Spleen (tissue), 11 donors: ENCODE measurements around the gene LRP3. TPM values are rescaled to one million over a fixed set of nuclear protein-coding genes. Genes with fewer than 3 reads are reported as not detected.

ENCODE experiments used
- DNase-seq: peaks from one replicate; pipeline ENCODE4 v3.0.0-alpha.2; 2020
- H3K27ac ChIP-seq, 8 donors: fragments of 200-600 bp; sonication (generic) in 7 of 8; 1 replicate in 4 of 8; 2 replicates in 4 of 8; pipeline versions ENCODE4 v1.5.0 to v1.8.0; 2016 to 2021; ENCODE audit warnings: inconsistent platforms in 4 of 8, mild to moderate bottlenecking in 4 of 8, moderate library complexity in 1 of 8
- H3K27me3 ChIP-seq, 7 donors: fragments of 200-600 bp; sonication (generic) in 6 of 7; replicated peaks in 1 of 7; 1 replicate in 4 of 7; 2 replicates in 3 of 7; pipeline versions ENCODE4 v1.5.0 to v1.8.0; 2016 to 2021; ENCODE audit warnings: inconsistent platforms in 3 of 7, mild to moderate bottlenecking in 1 of 7
- H3K36me3 ChIP-seq, 6 donors: fragments of 200-600 bp; sonication (generic) in 5 of 6; 1 replicate in 4 of 6; 2 replicates in 2 of 6; pipeline versions ENCODE4 v1.5.0 to v1.8.0; 2016 to 2021; ENCODE audit warnings: inconsistent platforms in 2 of 6
- H3K4me1 ChIP-seq, 6 donors: fragments of 200-600 bp; sonication (generic) in 5 of 6; 1 replicate in 3 of 6; 2 replicates in 3 of 6; pipeline versions ENCODE4 v1.5.0 to v1.8.0; 2016 to 2021; ENCODE audit warnings: inconsistent platforms in 3 of 6
- H3K4me3 ChIP-seq, 8 donors: fragments of 200-600 bp; sonication (generic) in 7 of 8; 1 replicate in 4 of 8; 2 replicates in 4 of 8; pipeline versions ENCODE4 v1.5.0 to v1.8.0; 2016 to 2021; ENCODE audit warnings: inconsistent platforms in 4 of 8, mild to moderate bottlenecking in 4 of 8, moderate library complexity in 2 of 8
- H3K9me3 ChIP-seq, 8 donors: fragments of 200-600 bp; sonication (generic) in 7 of 8; 1 replicate in 4 of 8; 2 replicates in 4 of 8; pipeline versions ENCODE4 v1.5.0 to v1.8.0; 2016 to 2021; ENCODE audit warnings: inconsistent platforms in 4 of 8
- CTCF ChIP-seq, 11 experiments: fragments of 200-600 bp in 7 of 11; fragments of 450-650 bp in 4 of 11; sonication (generic) in 4 of 11; IDR thresholded peaks in 8 of 11; conservative IDR thresholded peaks in 3 of 11; 1 replicate in 7 of 11; 2 replicates in 4 of 11; pipeline versions ENCODE4 v1.4.0 to v1.8.0; 2016 to 2021; ENCODE audit warnings: antibody characterized with exemption in 11 of 11, inconsistent platforms in 4 of 11, mild to moderate bottlenecking in 1 of 11
- POLR2A ChIP-seq, 3 donors: fragments of 450-650 bp; IDR thresholded peaks; one replicate each; pipeline ENCODE4 v1.5.1; 2017; ENCODE audit warnings: antibody characterized with exemption in 3 of 3, mild to moderate bottlenecking in 1 of 3
- POLR2AphosphoS5 ChIP-seq, 3 donors: sonication (generic); formaldehyde crosslinking; IDR thresholded peaks; one replicate each; pipeline ENCODE4 v1.5.1; 2017; ENCODE audit warnings: antibody characterized with exemption in 3 of 3
- WGBS, 5 donors: extraction: QIAGEN DNeasy Blood & Tissue Kit in 3 of 5; methylation state at CpG; one replicate each; pipeline versions ENCODE4 v1.1.5 to v1.1.7; 2013 to 2018; 5-methylcytosine and 5-hydroxymethylcytosine counted together
- intact Hi-C: fragments of 100-400 bp; cut with DNase I; formaldehyde crosslinking; loops from one replicate; pipeline ENCODE4 v1.15.0; 2023; ENCODE audit warnings: low total_unique reads
- polyA plus RNA-seq, 3 donors: library from polyadenylated mRNA; stranded (reverse); fragments of 200-250 nt; gene quantifications; one replicate each; pipeline ENCODE4 v1.2.1, GENCODE V29; 2013
- total RNA-seq, 7 donors: library from RNA; depleted of rRNA in 3 of 7; stranded (reverse); fragments of >200 nt in 3 of 7; fragmentation: NEBNext Ultra II Directional in 4 of 7; extraction: Animal tissue kit (Norgen Biotek cat#: 25700) in 4 of 7; gene quantifications; one replicate each; pipeline versions ENCODE4 v1.1.0 to v1.2.1, GENCODE V29; 2016 to 2021
- donor health status: healthy with polysubstance abuse.
- donor health status: DM: no; HTN: no; CAD: no; lungs with moderate emphysema.
- donor health status: DM: no; HTN: no; CAD: no.
- donor health status: Bipolar disorder and iron deficiency.
- donor health status: healthy.
- donor health status: DM: no; HTN: no; CAD: no.
- donor health status: DM: yes; HTN: yes; CAD: no.

Gene LRP3
- total and polyA plus RNA-seq, 10 donors = 1.4 to 12.8 (median 8.2) TPM

DNA sequence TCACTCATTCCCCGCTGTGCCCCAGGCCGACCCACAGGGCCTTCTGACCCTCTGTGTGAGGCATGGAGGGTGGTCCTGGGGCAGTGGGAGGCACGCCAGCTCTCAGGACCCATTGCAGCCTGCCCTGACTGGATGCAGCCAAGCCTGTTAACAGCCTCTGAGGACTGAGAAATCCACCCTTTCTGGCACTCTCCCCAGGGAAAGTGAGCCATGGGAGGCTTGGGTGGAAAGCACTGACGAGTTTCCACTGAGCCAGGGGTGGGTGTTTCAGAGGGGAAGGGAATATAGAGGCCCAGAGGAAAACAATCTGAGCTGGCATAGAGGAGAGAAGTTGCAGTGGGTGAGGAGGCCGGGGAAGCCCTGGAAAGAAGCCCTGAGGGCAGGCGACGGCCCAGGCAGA, 62.1 kb downstream of the LRP3 start:
- H3K4me1 ChIP-seq = peaks cover 7 to 26% (median 19%) of the 10 kb centered on the region in 6 donors
- intact Hi-C loops = no loop called here
- peaks cover 0 to 47% (median 0%) of the 10 kb centered on the region in 7 donors for H3K27me3 ChIP-seq
- no peak overlapping the region for H3K4me3 ChIP-seq
- no peak overlapping the region for H3K27ac ChIP-seq
- H3K36me3 ChIP-seq = no peaks in the 10 kb centered on the region
- peaks cover 0 to 19% (median 13%) of the 10 kb centered on the region in 8 donors for H3K9me3 ChIP-seq
- TF ChIP-seq POLR2AphosphoS5 (IDR thresholded peaks at IDR 0.05) = no peak
- TF ChIP-seq CTCF (IDR thresholded peaks at IDR 0.05 in 8 of 11, conservative IDR thresholded peaks at IDR 0.05 in 3 of 11) = no peak
- TF ChIP-seq POLR2A (IDR thresholded peaks at IDR 0.05) = no peak
- DNase-seq = no peak
- 51 to 87% (median 79%) methylated on average over 6 to 7 of the region's 7 CpGs for WGBS, 5 donors

- DNase-seq = no peak
- TF ChIP-seq POLR2A (IDR thresholded peaks at IDR 0.05) (no peak), POLR2AphosphoS5 (IDR thresholded peaks at IDR 0.05) (no peak), CTCF (IDR thresholded peaks at IDR 0.05 in 8 of 11, conservative IDR thresholded peaks at IDR 0.05 in 3 of 11) (no peak)
- Histone ChIP-seq H3K4me3 (no peak overlapping the region), H3K9me3 (peaks cover 0 to 19% (median 13%) of the 10 kb centered on the region in 8 donors), H3K36me3 (no peaks in the 10 kb centered on the region), H3K27ac (no peak overlapping the region), H3K27me3 (peaks cover 0 to 38% (median 0%) of the 10 kb centered on the region in 7 donors), H3K4me1 (peaks cover 9 to 31% (median 25%) of the 10 kb centered on the region in 6 donors)
- WGBS, 5 donors = 94 to 98% (median 95%) methylated on average over 2 of the region's 2 CpGs
- intact Hi-C loops = no loop called here
Measured at GRCh38 chr19:33257828-33258227, 63.7 kb downstream of the LRP3 start.

Other genes starting within 250 kb of the LRP3 start
- gene CEP89, start 222.4 kb upstream of the LRP3 start, total RNA-seq = 10 to 100 TPM in 6 of 7 donors, 1 to 10 TPM in 1; 7.0 to 16.0 (median 11.9) TPM
- gene CEP89, start 222.4 kb upstream of the LRP3 start, polyA plus RNA-seq = 1 to 10 TPM; 5.9 to 9.0 (median 8.1) TPM
- gene FAAP24, start 222.1 kb upstream of the LRP3 start, total RNA-seq = 1 to 10 TPM; 1.3 to 5.1 (median 2.9) TPM
- gene FAAP24, start 222.1 kb upstream of the LRP3 start, polyA plus RNA-seq = 1 to 10 TPM; 1.8 to 2.6 (median 2.2) TPM
- 1 to 10 TPM; 1.4 to 5.3 (median 3.5) TPM for gene RHPN2, start 129.4 kb upstream of the LRP3 start, total RNA-seq
- gene RHPN2, start 129.4 kb upstream of the LRP3 start, polyA plus RNA-seq = 1 to 10 TPM; 1.2 to 3.0 (median 1.3) TPM
- 10 to 100 TPM in 4 of 7 donors, 1 to 10 TPM in 3; 7.6 to 12.7 (median 11.3) TPM for gene GPATCH1, start 113.1 kb upstream of the LRP3 start, total RNA-seq
- gene GPATCH1, start 113.1 kb upstream of the LRP3 start, polyA plus RNA-seq = 1 to 10 TPM; 3.9 to 5.3 (median 4.1) TPM
- not detected for gene WDR88, start 62.2 kb upstream of the LRP3 start, total RNA-seq
- gene WDR88, start 62.2 kb upstream of the LRP3 start, polyA plus RNA-seq = under 1 TPM in 1 of 3 donors, not detected in 2; 0.07 TPM
- gene SLC7A10, start 31.5 kb downstream of the LRP3 start, total RNA-seq = under 1 TPM in 2 of 7 donors, not detected in 5; 0.32 to 0.37 TPM
- under 1 TPM in 2 of 3 donors, not detected in 1; 0.06 to 0.07 TPM for gene SLC7A10, start 31.5 kb downstream of the LRP3 start, polyA plus RNA-seq
- gene CEBPA, start 108.2 kb downstream of the LRP3 start, total RNA-seq = 10 to 100 TPM; 15.5 to 27.7 (median 18.3) TPM
- 10 to 100 TPM in 1 of 3 donors, 1 to 10 TPM in 2; 7.4 to 19.8 (median 9.1) TPM for gene CEBPA, start 108.2 kb downstream of the LRP3 start, polyA plus RNA-seq
- gene CEBPG, start 179.4 kb downstream of the LRP3 start, total RNA-seq = 10 to 100 TPM; 14.2 to 21.1 (median 16.5) TPM
- gene CEBPG, start 179.4 kb downstream of the LRP3 start, polyA plus RNA-seq = 10 to 100 TPM in 1 of 3 donors, 1 to 10 TPM in 2; 9.3 to 15.6 (median 9.9) TPM